Vagina (tissue), 2 donors: ENCODE data around the gene PGBD5. TPM values are rescaled to one million over a fixed set of nuclear protein-coding genes. Genes with fewer than 3 reads are reported as not detected.

Experiments used
- DNase-seq, 2 donors: peaks; one replicate each; pipeline ENCODE4 v3.0.0-alpha.2; 2017; ENCODE audit errors: extremely low spot score in 2 of 2
- H3K27ac ChIP-seq: fragments of 200-600 bp; sonication (generic); one replicate; pipeline ENCODE4 v1.5.1; 2019
- H3K27me3 ChIP-seq: fragments of 200-600 bp; sonication (generic); one replicate; pipeline ENCODE4 v1.5.1; 2019
- H3K36me3 ChIP-seq, 2 donors: fragments of 200-600 bp; sonication (generic); one replicate each; pipeline ENCODE4 v1.5.1; 2017 to 2019
- H3K4me1 ChIP-seq: fragments of 200-600 bp; sonication (generic); one replicate; pipeline ENCODE4 v1.5.1; 2019
- H3K4me3 ChIP-seq, 2 donors: fragments of 200-600 bp; sonication (generic); 1 replicate in 1 of 2; 2 replicates in 1 of 2; pipeline ENCODE4 v1.5.1; 2016 to 2019
- H3K9me3 ChIP-seq: fragments of 200-600 bp; sonication (generic); one replicate; pipeline ENCODE4 v1.5.1; 2019
- POLR2A ChIP-seq, 2 donors: fragments of 450-650 bp; IDR thresholded peaks; one replicate each; pipeline ENCODE4 v1.6.1; 2017; ENCODE audit warnings: antibody characterized with exemption in 2 of 2, mild to moderate bottlenecking in 2 of 2, moderate library complexity in 2 of 2
- POLR2AphosphoS5 ChIP-seq, 2 donors: sonication (generic); formaldehyde crosslinking; IDR thresholded peaks; one replicate each; pipeline ENCODE4 v1.9.0; 2017; ENCODE audit warnings: antibody characterized with exemption in 2 of 2, mild to moderate bottlenecking in 2 of 2, low read depth in 1 of 2; ENCODE audit not compliant: insufficient read depth in 1 of 2
- intact Hi-C: fragments of 100-400 bp; cut with DNase I; formaldehyde crosslinking; loops from one replicate; pipeline ENCODE4 v1.15.1; 2023
- total RNA-seq: library from RNA; depleted of rRNA; stranded (reverse); fragments of >200 nt; gene quantifications from one replicate; pipeline ENCODE4 v1.2.3, GENCODE V29; 2016
- TF ChIP-seq, protein P1 (sequence below), 3 experiments: fragments of 450-650 bp in 2 of 3; fragments of 200-600 bp in 1 of 3; sonication (generic) in 1 of 3; IDR thresholded peaks; one replicate each; pipeline ENCODE4 v1.5.1; 2017 to 2019; ENCODE audit warnings: antibody characterized with exemption in 3 of 3, mild to moderate bottlenecking in 2 of 3, moderate library complexity in 2 of 3

Gene PGBD5
- total RNA-seq, 1 donor from 2014 or later: 0.98 TPM

DNA sequence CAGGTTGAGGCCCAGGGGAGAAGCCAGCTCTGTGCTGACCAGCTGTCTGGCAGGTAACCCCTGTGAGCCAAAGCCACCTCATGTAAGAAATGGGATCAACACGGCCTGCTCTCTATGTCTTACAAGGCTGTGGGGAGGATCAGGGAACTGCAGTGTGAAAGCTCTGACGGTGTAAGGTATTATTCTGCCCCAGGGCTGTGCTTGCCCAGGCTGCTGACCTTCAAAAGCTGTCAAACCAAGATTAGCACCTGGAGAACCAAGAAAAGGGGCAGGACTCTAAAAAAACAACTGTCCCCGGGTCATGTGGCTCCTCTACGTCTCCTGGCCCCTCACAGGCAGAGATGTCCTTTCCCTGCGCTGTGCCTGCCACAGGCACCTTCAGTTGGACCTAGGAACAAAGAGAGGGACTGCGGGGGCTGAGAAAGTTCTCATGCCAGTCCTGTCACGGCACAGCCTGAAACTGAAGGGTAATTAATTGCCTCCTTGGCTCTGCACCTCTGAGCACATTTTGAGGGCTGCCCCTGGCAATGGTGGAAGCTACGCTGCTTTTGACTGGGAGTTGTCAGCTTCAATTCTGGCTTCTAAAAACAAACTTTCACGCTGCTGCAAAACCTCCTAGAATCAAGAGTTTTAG lies 77.6 kb downstream of the PGBD5 start:
- DNase-seq: no peak
- H3K4me3 ChIP-seq: no peak overlapping the region
- H3K27me3 ChIP-seq: no peaks in the 10 kb centered on the region
- H3K27ac ChIP-seq: no peak overlapping the region
- H3K36me3 ChIP-seq: no peaks in the 10 kb centered on the region
- intact Hi-C loops: no loop called here
- no peaks in the 10 kb centered on the region for H3K9me3 ChIP-seq
- TF ChIP-seq POLR2A (IDR thresholded peaks at IDR 0.05) (no peak), POLR2AphosphoS5 (IDR thresholded peaks at IDR 0.05; ENCODE audit: insufficient read depth in 1 of 2, low read depth in 1 of 2) (no peak)
- TF ChIP-seq, protein P1, sequence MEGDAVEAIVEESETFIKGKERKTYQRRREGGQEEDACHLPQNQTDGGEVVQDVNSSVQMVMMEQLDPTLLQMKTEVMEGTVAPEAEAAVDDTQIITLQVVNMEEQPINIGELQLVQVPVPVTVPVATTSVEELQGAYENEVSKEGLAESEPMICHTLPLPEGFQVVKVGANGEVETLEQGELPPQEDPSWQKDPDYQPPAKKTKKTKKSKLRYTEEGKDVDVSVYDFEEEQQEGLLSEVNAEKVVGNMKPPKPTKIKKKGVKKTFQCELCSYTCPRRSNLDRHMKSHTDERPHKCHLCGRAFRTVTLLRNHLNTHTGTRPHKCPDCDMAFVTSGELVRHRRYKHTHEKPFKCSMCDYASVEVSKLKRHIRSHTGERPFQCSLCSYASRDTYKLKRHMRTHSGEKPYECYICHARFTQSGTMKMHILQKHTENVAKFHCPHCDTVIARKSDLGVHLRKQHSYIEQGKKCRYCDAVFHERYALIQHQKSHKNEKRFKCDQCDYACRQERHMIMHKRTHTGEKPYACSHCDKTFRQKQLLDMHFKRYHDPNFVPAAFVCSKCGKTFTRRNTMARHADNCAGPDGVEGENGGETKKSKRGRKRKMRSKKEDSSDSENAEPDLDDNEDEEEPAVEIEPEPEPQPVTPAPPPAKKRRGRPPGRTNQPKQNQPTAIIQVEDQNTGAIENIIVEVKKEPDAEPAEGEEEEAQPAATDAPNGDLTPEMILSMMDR (IDR thresholded peaks at IDR 0.05): no peak
- peaks cover 21% of the 10 kb centered on the region for H3K4me1 ChIP-seq

DNA sequence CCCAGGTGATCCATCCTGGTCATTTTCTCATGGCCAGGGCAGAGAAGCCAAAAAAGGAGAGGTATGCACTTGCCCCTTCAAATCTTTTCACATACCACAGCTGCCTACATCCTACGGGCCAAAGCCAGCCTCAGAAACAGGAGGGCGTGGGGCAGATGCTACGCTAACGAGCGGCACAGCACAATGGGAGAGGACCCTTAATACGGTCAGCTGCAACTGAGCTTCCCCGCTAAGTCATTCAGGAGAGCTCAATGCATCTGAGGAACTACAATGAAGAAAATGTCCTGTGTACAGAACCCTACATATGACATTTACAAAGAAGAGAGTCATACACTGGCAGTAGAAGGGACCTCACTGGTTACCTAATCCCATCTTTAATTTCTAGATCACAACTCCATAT lies 78.2 kb downstream of the PGBD5 start:
- intact Hi-C loops: no loop called here
- no peak for TF ChIP-seq POLR2AphosphoS5 (IDR thresholded peaks at IDR 0.05; ENCODE audit: insufficient read depth in 1 of 2, low read depth in 1 of 2)
- TF ChIP-seq, protein P1 (IDR thresholded peaks at IDR 0.05): no peak
- no peak for TF ChIP-seq POLR2A (IDR thresholded peaks at IDR 0.05)
- H3K4me3 ChIP-seq: no peak overlapping the region
- H3K9me3 ChIP-seq: no peaks in the 10 kb centered on the region
- no peaks in the 10 kb centered on the region for H3K27me3 ChIP-seq
- H3K4me1 ChIP-seq: peaks cover 15% of the 10 kb centered on the region
- no peak overlapping the region for H3K27ac ChIP-seq
- no peak for DNase-seq
- no peaks in the 10 kb centered on the region for H3K36me3 ChIP-seq

DNA sequence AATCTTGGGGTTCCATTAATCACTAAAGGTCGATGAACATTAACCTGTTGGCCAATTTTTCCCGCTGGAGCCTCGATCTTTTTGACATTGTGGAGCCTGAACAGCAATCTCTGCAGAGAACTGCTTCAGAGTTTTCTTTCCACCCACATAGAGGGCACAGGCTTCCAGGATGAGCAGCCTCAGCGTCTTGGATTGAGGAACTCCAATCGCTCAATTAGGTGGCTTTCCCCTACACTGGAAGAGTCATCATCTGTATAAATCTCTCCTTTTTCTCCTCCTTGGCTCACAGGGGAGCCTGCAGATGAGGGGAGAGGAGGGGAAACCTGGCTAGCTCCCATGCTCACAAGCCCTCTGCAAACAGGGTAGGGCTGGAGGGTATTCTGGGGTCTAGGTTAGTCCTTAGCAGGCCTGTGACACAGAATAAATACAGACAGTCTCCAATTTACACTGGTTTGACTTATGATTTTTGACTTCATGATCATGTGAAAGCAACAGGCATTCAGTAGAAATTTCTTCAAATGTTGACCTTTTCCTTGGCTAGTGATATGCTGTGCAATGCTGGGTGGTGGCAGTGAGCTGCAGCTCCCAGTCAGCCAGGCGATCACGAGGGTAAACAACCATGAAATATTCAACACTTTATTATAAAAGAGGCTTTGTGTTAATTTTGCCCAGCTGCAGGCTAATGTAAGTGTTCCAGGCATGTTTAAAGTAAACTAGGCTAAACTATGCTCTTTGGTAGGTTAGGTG lies 80.8 kb downstream of the PGBD5 start:
- Histone ChIP-seq H3K36me3 (no peaks in the 10 kb centered on the region), H3K4me3 (no peak overlapping the region), H3K27me3 (no peaks in the 10 kb centered on the region), H3K9me3 (no peaks in the 10 kb centered on the region), H3K4me1 (no peaks in the 10 kb centered on the region), H3K27ac (no peak overlapping the region)
- no peak for DNase-seq
- TF ChIP-seq POLR2AphosphoS5 (IDR thresholded peaks at IDR 0.05; ENCODE audit: insufficient read depth in 1 of 2, low read depth in 1 of 2) (no peak), POLR2A (IDR thresholded peaks at IDR 0.05) (no peak)
- TF ChIP-seq, protein P1 (IDR thresholded peaks at IDR 0.05): no peak
- intact Hi-C loops: no loop called here

DNA sequence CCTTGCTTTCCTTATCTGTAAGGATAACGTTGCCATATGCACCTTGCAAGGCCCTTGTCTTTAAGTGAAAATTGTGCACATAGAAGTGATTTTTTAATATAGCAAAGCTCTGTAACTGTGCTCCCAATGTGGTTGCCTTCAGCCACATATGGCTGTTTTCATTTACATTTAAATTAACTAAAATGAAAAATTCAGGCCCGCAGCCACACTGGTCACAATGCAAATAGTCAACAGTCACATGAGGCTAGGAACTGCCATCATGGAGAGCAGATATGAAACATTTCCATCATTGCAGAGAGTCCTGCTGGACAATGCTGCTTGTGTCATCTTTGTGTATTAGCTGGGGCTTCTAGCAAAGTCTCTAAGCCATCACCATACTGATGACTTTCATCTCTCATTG lies 83.4 kb downstream of the PGBD5 start:
- H3K9me3 ChIP-seq: no peaks in the 10 kb centered on the region
- intact Hi-C loops: no loop called here
- TF ChIP-seq POLR2AphosphoS5 (IDR thresholded peaks at IDR 0.05; ENCODE audit: insufficient read depth in 1 of 2, low read depth in 1 of 2): no peak
- TF ChIP-seq POLR2A (IDR thresholded peaks at IDR 0.05): no peak
- TF ChIP-seq, protein P1 (IDR thresholded peaks at IDR 0.05): no peak
- H3K27ac ChIP-seq: no peak overlapping the region
- H3K4me3 ChIP-seq: no peak overlapping the region
- H3K36me3 ChIP-seq: no peaks in the 10 kb centered on the region
- H3K27me3 ChIP-seq: no peaks in the 10 kb centered on the region
- DNase-seq: no peak
- no peaks in the 10 kb centered on the region for H3K4me1 ChIP-seq

DNA sequence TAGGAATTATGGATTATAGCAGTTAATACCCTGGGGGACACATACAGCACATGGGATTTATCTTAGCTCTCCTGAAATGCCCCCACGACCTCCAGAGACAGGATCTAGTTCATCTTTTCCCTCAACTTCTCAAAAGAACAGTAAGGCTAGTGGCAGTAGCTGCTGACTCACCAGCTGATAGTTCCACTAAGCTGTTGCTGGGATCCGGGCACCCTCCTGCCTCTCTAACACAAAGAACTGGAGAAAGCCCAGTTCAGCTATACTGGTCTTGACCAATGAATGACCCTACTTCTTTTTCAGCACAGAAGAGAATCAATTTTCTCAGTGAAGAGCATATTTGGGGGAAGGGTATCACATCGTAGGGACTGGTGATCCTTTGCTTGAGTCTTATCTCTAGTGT lies 84.1 kb downstream of the PGBD5 start:
- Histone ChIP-seq H3K4me3 (no peak overlapping the region), H3K27me3 (no peaks in the 10 kb centered on the region), H3K4me1 (no peaks in the 10 kb centered on the region), H3K27ac (no peak overlapping the region), H3K36me3 (no peaks in the 10 kb centered on the region), H3K9me3 (no peaks in the 10 kb centered on the region)
- no peak for DNase-seq
- TF ChIP-seq POLR2AphosphoS5 (IDR thresholded peaks at IDR 0.05; ENCODE audit: insufficient read depth in 1 of 2, low read depth in 1 of 2) (no peak), POLR2A (IDR thresholded peaks at IDR 0.05) (no peak)
- TF ChIP-seq, protein P1 (IDR thresholded peaks at IDR 0.05): no peak
- intact Hi-C loops: no loop called here
